ENCODE measurements around the gene GOLGA2. TPM values are rescaled to one million over a fixed set of nuclear protein-coding genes. Genes with fewer than 3 reads are reported as not detected.

GOLGA2 gene
- total RNA-seq, 1 donor from 2014 or later = 64.1 TPM

- peaks cover 3% of the 10 kb centered on the region for H3K36me3 Mint-ChIP-seq (ENCODE audit: low read depth)
- H3K9me3 Mint-ChIP-seq = no peaks in the 10 kb centered on the region
- TF ChIP-seq CTCF (conservative IDR thresholded peaks at IDR 0.05) = no peak
- H3K4me3 Mint-ChIP-seq = no peak overlapping the region
- H3K27me3 Mint-ChIP-seq (ENCODE audit: low read depth) = no peaks in the 10 kb centered on the region
- H3K4me1 Mint-ChIP-seq = peaks cover 11% of the 10 kb centered on the region
- DNase-seq (ENCODE audit: low read depth, low spot score) = no peak
- H3K27ac Mint-ChIP-seq (ENCODE audit: unreplicated experiment) = no peak overlapping the region
Measured at GRCh38 chr9:128222880-128223670, 52.7 kb downstream of the GOLGA2 start.

- TF ChIP-seq CTCF (conservative IDR thresholded peaks at IDR 0.05) = no peak
- H3K27me3 Mint-ChIP-seq (ENCODE audit: low read depth) = no peaks in the 10 kb centered on the region
- H3K4me1 Mint-ChIP-seq = peaks cover 16% of the 10 kb centered on the region
- peak overlapping the region; percentile 78 for H3K27ac Mint-ChIP-seq (ENCODE audit: unreplicated experiment)
- H3K4me3 Mint-ChIP-seq = no peak overlapping the region
- DNase-seq (ENCODE audit: low read depth, low spot score) = no peak
- peaks cover 3% of the 10 kb centered on the region for H3K36me3 Mint-ChIP-seq (ENCODE audit: low read depth)
- no peaks in the 10 kb centered on the region for H3K9me3 Mint-ChIP-seq
Measured at GRCh38 chr9:128222026-128222425, 53.8 kb downstream of the GOLGA2 start.

GRCh38 chr9:128219831-128220230 is 56.0 kb downstream of the GOLGA2 start:
- DNase-seq (ENCODE audit: low read depth, low spot score) = no peak
- Mint-ChIP-seq H3K9me3 (no peaks in the 10 kb centered on the region), H3K4me1 (peaks cover 20% of the 10 kb centered on the region), H3K4me3 (no peak overlapping the region), H3K27ac (ENCODE audit: unreplicated experiment) (no peak overlapping the region), H3K27me3 (ENCODE audit: low read depth) (no peaks in the 10 kb centered on the region), H3K36me3 (ENCODE audit: low read depth) (peaks cover 3% of the 10 kb centered on the region)
- no peak for TF ChIP-seq CTCF (conservative IDR thresholded peaks at IDR 0.05)

- DNase-seq (ENCODE audit: low read depth, low spot score) = peak; percentile 94
- H3K4me1 Mint-ChIP-seq = peaks cover 20% of the 10 kb centered on the region
- no peaks in the 10 kb centered on the region for H3K9me3 Mint-ChIP-seq
- peak overlapping the region; percentile 46 for H3K27ac Mint-ChIP-seq (ENCODE audit: unreplicated experiment)
- peaks cover 3% of the 10 kb centered on the region for H3K36me3 Mint-ChIP-seq (ENCODE audit: low read depth)
- no peaks in the 10 kb centered on the region for H3K27me3 Mint-ChIP-seq (ENCODE audit: low read depth)
- TF ChIP-seq CTCF (conservative IDR thresholded peaks at IDR 0.05) = no peak
- peak overlapping the region; percentile 70 for H3K4me3 Mint-ChIP-seq
Measured at GRCh38 chr9:128218518-128219389, 57.1 kb downstream of the GOLGA2 start.

GRCh38 chr9:128218172-128218517 is 57.7 kb downstream of the GOLGA2 start:
- Mint-ChIP-seq H3K4me3 (peak overlapping the region; percentile 70), H3K9me3 (no peaks in the 10 kb centered on the region), H3K4me1 (peaks cover 20% of the 10 kb centered on the region), H3K27ac (ENCODE audit: unreplicated experiment) (peak overlapping the region; percentile 46), H3K36me3 (ENCODE audit: low read depth) (peaks cover 3% of the 10 kb centered on the region), H3K27me3 (ENCODE audit: low read depth) (no peaks in the 10 kb centered on the region)
- no peak for TF ChIP-seq CTCF (conservative IDR thresholded peaks at IDR 0.05)
- DNase-seq (ENCODE audit: low read depth, low spot score) = no peak
